Fibroblast of lung (primary cell): Measurements from ENCODE around the gene RASGEF1B.

Source experiments
- CTCF ChIP-seq, 2 donors: IDR thresholded peaks in 1 of 2; conservative IDR thresholded peaks in 1 of 2; 1 replicate in 1 of 2; 2 replicates in 1 of 2; pipeline ENCODE4 v1.5.1; 2011 to 2012; ENCODE audit warnings: low read length in 2 of 2, control low read depth in 1 of 2, inconsistent platforms in 1 of 2, low read depth in 1 of 2, mild to moderate bottlenecking in 1 of 2
- EZH2 ChIP-seq: IDR thresholded peaks from 2 replicates; pipeline ENCODE4 v1.5.1; 2012; ENCODE audit warnings: low read length, control low read depth, mild to moderate bottlenecking; ENCODE audit errors: missing control alignments

- TF ChIP-seq CTCF (conservative IDR thresholded peaks at IDR 0.05 in 1 of 2, IDR thresholded peaks at IDR 0.05 in 1 of 2; ENCODE audit: low read depth in 1 of 2, low read length in 2 of 2): no peak
- no peak for TF ChIP-seq EZH2
Observed at GRCh38 chr4:81507530-81507929, 35.8 kb upstream of the RASGEF1B start.
